Measurements from ENCODE around the gene SLIT1.
A peak's percentile ranks its signal among the peaks of the same experiment; 100 is the strongest.
"Not testable (repeated sequence)": the region's sequence is repeated elsewhere in the genome, so short reads cannot be mapped to it uniquely, and the experiment has no call there.

Gene SLIT1

DNA sequence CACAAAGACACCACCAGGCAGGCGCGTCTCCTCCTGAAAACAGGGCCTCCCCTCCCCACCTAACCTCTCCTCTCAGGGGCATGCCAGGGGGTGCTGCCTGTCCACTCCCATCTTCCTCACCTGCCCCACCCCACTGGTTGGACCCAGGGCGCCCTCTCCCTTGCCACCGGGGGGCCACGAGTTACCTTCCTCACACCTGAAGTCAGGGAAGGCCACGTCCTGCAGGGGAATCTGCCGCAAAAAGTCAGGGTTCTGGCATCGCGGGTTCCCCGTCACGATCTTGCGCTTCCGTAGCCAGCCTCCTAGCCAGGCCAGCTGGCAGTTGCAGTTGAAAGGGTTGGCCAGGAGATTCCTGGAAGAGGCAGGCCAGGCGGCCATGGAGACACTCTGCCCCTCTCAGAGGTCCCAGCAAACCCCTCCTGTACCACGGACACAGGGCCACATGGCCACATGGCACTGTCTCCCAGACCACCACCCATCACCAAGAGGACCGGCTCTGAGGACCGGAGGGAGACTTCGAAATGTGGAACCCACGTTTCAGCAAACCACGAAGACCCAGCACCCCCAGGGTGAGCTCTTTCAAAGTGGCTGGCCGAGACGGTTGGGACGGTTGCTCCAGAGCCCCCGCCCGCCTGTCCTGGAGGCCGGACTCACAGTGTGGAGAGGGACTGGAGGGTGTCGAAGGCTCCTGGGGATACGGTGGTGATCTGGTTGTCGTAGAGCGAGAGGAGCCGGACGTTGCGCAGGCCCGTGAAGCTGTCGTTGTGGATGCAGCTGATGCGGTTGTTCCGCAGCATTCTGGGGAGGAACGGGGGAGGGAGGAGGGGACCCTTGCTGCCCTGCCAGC lies 142.8 kb downstream of the SLIT1 start:
- no peak for DNase-seq (ENCODE audit: low read depth)

DNA sequence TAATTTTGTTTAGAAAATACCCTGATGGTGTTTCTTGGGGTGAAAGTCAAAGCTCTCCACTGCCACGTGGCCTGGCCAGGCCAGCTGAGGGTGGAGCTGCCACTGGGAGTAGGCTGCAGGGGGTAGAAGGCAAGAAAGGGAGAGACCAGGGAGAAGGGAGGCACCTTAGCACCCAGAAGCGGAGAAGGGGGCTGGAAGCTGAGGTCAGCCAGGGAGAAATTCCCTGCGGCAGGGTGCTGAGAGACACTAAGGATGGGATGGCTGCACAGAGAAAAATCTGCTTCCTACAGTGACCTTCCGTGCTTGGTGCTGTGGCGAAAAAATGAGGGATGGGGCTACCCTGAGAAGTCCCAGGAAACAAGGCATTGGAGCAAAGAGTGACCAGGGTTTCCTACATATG lies 143.7 kb downstream of the SLIT1 start:
- no peak for DNase-seq (ENCODE audit: low read depth)

DNA sequence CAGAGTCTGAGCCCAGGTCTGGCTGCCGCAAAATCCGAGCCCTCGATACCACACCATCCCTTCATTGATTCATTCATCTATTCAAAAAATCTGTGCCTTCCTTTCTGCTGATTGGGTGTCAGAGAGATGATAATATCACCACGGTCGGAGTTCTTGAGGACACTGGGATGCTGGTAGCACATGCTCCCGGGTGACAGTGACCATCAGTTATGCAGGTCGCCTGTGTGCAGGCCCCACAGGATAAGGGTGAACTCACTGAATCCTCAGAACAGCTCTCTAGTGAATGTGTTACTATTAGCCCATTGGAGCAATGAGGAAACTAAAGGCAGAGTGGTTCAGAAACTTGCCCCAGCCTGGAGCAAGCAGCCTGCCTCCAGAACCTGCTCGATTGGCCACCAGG lies 145.1 kb downstream of the SLIT1 start:
- no peak for DNase-seq (ENCODE audit: low read depth)

DNA sequence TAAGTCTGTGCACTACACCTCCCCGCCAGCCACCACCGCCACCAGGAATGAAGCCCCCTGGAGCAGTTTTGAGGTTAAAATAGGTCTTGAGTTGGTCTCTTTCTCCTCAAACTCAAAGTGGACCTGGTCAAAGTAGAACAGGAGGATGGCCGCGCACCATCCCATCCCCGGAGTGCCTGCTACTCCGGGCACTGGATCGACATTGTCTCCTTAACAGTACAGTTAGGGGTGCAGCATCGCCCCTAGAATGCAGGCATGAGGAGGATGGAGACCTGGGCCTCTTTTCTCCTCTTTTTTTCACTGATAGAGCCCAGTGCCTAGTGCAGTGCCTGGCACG lies 145.5 kb downstream of the SLIT1 start:
- DNase-seq (ENCODE audit: low read depth), result no peak

DNA sequence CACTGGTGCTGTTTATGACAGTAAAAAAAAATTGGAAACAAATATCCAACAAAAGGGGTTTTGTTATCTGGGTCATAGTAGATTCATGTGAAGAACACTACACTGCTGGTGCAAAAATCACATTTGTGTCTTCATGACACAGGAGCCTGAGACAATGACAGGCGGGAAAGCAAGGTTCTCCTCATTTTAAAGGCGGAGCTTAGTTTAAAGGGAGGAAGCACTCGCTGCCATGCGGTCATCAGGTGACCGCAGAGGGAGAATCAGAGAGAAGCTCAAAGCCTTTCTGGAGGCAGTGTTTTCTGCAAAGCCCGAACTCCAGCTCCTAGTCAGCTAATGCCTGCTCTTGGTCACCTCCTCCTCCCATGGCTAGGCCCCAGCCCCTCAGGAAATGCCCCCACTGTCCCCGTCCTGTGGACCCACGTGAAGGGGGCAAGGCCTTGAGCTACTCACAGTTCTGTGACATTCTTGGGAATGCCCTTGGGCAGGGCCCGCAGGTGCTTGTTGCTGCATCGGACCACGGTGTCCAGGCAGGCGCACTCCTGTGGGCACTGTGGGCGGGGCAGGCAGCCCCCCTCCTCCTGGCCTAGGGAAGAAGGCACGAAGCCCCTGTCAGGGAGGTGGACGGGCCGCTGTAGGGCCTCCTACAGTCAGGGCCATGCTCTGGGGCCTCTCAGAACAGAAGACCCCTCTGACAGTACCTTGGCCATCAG lies 146.1 kb downstream of the SLIT1 start:
- DNase-seq (ENCODE audit: low read depth), result no peak

DNA sequence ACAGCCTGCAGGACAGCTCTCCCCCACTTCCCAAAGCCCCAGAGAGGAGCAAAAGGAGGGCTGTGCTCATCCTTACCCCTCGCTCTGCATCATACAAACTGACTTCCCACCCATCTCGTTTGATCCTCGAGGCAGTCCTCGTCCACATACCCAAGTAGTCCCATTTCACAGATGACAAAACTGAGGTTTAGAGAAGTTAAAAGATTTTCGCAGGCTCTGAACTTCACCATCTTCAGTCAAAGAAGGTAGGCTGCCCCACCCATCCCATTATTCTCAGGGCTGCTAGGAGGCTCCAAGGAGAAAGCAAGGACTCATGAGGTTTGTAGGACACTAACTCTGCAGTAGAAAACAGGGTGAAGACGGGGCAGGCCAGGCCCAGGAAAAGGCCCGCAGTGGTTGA lies 147.1 kb downstream of the SLIT1 start:
- no peak for DNase-seq (ENCODE audit: low read depth)

DNA sequence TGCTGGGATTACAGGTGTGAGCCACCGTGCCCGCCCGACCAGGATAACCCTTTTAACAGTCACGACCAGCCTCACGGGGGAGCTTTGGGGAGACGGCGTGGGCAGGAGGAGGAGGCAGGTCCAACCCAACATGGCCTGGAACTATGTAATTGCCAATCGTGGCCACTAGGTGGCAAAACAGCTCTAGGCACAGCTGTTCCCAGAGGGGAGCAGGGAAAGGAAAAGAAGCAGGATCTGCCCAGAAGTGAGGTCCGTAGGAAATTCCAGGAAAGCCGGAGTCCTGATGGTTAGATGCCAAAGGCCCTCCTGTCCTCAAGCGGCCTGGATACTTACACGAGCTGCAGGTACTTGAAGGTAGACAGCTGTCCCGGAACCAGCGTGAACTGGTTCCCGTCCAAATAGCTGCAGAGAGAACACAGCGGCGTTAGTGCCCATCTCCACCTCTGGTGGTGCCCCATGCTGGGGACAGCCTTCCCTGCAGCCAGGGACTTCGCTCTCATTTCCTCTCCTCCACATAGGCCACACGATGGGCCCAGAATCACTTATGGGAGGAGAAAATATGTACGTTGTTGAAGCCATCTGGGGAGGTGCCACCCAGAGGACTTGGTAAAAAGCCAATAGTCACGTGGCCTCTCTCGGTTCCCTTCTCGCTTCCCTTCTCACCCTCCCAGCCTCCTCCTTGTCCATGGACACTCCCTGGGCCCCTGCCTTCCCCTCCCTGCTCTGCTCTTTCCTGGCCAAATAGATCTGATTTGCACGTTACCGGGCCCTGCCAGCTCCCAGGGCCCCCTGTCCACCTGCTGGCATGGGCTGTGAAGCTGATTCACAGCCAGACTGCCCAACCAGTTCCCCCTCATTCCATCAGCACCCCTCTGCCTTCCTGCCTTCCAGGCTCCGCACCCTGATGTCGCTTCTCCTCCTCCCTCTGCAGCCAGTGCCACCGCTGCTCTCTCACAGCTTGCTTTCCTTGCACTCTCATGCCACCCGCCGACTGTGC lies 148.1 kb downstream of the SLIT1 start:
- DNase-seq (ENCODE audit: low read depth), result peak; percentile 88

DNA sequence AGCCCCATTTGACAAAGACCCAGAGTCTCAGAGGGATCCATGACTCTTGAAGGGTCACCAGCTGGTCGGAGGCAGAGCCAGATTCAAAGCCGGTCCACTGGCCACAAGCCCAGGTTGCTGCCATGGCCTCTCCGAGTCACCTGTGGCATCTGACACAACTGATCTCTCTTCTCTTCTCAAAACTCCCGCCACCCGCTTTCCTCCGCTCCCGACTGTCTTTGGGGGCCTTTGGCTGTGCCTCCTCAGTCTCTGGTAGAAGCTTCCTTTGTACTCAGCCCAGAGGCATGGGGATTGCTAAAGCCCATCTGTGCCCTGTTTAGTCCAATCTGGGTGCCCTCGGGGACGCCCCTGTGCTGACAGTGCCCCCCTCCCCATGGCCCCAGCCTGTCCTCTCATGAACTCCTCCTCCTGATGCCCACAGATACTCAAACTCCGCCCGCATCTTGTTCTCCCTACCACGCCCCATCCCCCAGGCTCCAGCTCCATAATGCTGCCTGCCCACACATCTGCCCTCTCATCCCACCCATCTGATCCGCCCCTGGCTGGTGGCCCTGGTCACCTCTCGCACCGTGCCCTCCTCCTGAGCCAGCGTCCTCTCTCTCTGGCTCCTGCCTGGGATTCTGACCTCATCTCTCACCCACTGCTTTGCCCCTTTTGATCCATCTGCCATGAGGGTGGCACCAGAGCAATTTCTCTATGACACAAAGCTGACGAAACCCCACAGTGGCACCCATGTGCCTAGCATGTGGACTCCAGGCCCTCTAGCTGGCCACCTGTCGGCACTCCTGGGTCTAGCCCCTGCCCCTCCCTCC lies 150.6 kb downstream of the SLIT1 start:
- DNase-seq (ENCODE audit: low read depth), result no peak

DNA sequence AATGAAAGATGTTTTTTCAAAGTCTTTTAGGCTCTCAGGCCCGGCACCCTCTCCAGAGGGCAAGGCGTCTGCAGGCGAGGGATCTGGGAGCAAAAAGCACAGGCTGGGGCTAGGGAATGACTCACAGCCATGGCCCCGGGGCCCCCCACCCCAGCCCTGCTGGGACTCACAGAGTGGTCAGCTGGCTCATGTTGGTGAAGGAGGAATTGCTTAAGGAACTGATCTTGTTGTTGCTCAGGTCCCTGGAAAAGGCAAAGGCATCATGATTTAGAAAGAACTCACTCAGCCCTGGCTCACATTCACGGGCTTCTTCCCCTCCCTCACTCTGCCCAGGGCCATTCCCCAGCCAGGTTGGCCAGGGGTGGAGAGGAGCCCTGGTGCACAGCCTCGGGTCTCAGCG lies 151.5 kb downstream of the SLIT1 start:
- DNase-seq (ENCODE audit: low read depth), result peak; percentile 8

DNA sequence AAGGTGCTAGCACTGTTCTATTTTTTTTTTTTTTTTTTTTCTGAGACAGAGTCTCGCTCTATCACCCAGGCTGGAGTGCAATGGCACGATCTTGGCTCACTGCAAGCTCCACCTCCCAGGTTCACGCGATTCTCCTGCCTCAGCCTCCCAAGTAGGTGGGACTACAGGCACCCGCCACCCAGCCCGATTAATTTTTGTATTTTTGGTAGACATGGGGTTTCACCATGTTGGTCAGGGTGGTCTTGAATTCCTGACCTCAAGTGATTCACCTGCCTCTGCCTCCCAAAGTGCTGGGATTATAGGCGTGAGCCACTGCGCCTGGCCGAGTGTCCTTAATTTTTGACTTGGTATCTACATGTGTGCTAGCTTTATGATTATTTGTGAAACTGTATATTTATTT lies 151.9 kb downstream of the SLIT1 start:
- DNase-seq (ENCODE audit: low read depth), result not testable (repeated sequence)

DNA sequence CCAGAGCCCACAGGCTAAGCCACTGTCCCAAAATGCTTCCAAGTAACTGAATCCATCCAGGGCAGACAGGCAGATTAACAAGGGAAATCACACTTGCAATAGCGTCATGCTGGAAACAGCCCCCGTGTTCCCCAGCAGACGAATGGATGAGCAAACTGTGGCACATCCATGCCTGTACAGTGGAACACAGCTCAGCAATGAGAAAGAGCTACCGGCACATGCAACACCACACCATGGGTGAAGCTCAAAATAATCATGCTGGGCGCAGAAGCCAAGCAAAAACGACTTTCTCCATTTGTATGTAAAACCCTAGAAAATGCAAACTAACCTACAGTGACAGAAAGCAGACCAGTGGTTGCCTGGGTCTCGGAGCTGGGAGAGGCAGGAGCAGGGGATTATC lies 153.1 kb downstream of the SLIT1 start:
- no peak for DNase-seq (ENCODE audit: low read depth)

DNA sequence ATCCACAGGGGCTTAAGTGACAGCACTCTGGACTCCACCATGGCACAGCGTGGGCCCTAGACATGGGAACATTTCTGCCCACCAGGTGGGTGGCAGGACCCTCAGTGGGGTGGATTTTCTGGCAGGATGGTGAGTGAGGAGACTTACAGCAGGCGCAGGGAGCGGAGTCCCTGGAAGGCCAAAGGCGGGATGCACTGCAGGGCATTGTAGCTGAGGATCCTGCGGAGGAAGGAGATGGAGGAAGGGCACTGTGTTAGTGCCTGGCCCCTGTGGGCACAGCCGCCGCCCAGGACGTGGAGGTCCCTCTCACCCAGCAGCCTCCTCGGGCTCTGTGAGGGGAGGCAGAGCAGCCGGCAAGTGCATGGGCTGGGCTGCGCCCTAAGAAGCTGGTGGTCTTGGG lies 154.3 kb downstream of the SLIT1 start:
- DNase-seq (ENCODE audit: low read depth), result no peak

DNA sequence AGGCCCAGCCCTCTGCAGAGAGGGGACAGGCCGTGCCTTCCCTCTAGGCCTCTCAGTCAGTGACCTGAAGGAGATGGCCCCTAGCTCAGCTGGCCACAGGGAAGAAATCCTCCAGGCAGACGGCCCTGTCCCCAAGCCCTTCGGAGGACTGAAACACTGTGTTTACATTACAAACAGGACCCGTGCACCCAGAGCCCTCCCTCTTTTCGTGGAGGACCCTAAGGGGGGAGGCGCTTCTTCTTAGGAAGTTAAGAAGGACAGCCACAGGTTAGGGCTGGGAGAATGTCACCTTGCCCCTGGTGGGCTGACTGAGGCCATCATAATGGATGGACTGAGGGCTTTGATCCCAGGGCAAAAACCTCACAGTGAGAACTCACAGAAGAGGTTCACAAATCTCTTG lies 154.9 kb downstream of the SLIT1 start:
- no peak for DNase-seq (ENCODE audit: low read depth)

DNA sequence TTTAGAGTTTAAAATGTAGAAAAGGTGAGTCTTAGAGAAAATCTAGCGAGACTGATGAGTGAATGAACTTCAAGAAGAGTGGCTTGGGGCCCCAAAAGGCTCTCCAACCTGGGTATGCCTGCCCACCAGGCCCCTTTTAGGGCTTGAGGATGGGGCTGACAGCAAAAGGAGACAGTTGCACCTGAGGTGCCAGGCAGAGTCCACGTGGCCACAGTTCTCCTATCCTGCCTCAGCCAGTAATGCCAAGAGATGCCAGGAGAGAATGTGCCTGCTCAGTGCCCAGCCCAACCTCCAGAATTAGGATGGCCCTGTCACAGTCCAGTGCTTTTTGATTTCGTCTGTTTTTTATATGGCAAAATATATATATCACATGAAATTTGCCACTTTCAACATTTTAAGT lies 156.5 kb downstream of the SLIT1 start:
- no peak for DNase-seq (ENCODE audit: low read depth)

DNA sequence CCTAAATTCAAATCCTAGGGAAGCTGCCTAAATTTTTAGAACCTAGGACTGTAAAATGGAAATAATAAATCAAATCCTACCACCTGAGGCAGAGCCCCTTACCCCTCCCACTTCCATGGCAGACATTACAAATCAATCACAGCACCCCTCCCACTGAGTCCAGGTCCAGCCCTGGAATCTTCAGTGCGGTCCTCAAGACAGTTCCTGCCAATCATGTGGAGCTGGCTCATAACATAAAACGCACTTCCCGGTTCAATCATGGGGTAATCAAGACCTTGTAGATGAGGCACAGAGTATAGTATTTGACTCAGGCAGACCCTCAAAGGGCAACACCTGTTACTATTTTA lies 157.0 kb downstream of the SLIT1 start:
- no peak for DNase-seq (ENCODE audit: low read depth)

DNA sequence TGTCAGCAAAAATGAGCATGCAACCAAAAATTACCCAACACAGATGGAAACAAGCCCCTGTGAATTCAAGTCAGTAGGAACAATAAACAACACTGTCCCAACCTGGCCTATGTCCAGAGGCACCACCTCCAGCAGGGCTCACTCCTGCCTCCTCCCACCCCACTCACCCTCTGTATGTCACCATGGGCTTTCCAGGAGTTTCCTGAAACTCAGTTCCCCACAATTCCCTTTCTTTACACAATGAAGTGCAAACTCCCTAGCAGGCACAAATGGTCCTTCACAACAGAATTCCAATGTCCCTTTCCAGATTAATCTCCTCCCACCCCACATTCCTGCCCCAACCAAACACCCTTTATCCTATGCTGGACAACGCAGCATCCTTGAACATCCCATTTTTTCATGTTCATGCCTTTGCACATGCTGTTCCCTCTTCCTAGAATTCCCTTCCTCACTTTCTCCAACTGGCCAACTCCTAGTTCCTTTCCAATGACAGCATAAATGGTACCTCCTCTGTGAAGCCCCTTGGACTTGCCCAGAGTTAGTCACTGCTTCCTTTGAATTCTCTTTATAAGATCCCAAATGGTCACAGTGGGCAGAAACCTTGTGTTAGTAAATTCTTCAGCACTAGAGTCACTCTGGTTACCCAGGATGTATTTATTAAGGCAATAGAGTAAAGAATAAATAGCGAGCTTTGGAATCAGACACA lies 157.5 kb downstream of the SLIT1 start:
- DNase-seq (ENCODE audit: low read depth), result peak; percentile 88

DNA sequence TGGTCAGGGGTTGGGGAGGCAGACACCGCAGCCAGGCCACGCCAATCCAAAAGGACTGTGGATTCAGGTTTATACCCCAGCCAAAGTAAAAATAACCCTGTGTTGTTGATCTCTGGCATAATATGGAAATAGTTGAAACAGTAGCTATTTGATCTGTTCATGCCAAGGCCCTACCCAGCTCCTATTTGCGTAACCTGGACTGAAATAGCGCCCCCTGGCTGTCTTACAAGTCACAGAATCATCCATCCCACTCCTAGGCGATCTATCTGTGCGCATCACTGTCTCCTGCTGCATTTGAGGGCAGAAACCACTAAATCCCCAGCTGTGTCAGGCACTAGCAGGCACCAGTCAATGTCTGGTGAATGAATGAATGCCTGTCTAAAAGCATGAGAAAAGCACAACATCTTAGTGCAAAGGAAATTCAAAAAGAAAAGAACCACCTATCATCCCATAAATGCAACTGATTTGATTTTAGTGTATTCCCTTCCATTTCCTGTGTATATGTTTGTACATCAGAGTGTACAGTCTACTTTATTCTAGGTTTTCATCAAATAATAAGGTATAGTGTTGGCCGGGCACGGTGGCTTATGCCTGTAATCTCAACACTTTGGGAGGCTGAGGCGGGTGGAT lies 160.0 kb downstream of the SLIT1 start:
- DNase-seq (ENCODE audit: low read depth), result peak; percentile 47

DNA sequence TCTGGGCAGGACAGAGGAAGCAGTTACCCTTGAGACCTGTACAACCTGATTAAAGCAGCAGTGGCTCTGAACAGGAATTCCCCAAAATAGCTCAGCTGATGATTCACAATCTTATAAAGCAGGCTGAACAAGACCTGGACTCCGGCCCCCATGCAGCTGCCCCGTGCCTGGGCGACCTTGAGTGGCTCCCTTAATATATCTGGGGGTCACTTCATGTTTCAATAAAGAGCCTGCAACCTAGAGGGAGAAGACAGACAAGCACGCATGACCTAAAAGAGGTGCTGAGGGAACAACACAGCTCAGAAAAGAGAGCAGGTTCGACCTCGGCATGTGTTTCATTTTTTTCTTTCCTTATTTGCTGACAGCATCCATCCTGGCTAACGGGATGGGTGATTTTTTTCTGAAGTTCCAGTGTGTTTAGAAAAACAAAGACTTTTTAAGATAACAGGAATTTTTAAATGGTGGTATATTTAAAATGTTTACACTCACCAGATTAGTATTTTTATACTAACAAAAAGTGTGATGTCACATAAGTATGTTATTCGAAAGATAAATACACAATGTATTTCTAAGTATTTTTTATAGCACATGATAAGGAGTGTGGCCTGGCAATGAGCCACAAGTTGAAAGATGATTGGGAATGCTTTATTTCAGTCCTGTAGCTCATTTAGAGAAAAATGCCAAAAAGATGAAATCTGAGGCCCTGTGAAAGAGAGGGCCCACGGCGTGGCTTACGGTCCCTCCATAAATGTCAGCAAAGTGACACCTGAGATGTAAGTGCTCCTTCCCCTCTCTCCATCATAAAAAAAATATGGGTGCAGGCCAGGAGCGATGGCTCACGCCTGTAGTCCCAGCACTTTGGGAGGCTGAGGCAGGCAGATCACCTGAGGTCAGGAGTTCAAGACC lies 161.3 kb downstream of the SLIT1 start:
- peak; percentile 78 for DNase-seq (ENCODE audit: low read depth)

DNA sequence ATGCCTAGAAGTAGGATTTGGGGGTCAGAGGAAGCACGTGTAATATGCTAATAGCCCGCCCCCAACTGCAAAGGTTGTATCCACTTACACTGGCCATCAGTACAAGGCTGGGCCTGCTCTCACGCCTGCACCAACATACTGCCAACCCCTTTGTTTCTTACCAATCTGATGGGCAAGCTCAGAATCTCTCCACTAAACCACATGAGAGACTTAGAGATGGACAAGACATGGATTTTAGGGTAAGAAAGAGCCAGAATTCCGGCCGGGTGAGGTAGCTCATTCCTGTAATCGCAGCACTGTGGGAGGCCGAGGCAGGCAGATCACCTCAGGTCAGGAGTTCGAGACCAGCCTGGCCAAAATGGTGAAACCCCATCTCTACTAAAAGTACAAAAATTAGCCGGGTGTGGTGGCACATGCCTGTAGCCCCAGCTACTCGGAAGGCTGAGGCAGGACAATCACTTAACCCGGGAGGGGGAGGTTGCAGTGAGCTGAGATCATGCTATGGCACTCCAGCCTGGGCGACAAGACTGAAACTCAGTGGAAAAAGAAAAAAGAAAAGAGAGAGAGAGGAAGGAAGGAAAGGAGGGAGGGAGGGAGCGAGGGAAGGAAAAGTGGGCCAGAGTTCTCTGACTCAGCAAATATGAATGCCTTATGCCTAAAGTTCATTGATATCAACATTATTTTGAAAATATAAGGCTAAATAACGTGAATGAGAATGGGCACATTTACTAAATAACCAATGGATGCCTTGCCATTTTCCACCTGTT lies 162.2 kb downstream of the SLIT1 start:
- no peak for DNase-seq (ENCODE audit: low read depth)
